Choroid plexus epithelial cell (primary cell): ENCODE data around the gene AP3B2.
"Not testable (repeated sequence)": the region's sequence is repeated elsewhere in the genome, so short reads cannot be mapped to it uniquely, and the experiment has no call there.

ENCODE experiments used
- DNase-seq: peaks from one replicate; pipeline ENCODE4 v3.0.0-alpha.2; 2010; ENCODE audit warnings: low read depth
- H3K4me3 ChIP-seq: 2 replicates; pipeline ENCODE4 v1.5.1; 2011; ENCODE audit warnings: low read depth, mild to moderate bottlenecking, control low read depth, low read length, moderate library complexity
- TF ChIP-seq, protein P1 (sequence below): conservative IDR thresholded peaks from 2 replicates; pipeline ENCODE4 v1.5.1; 2011; ENCODE audit warnings: low read depth, mild to moderate bottlenecking, control low read depth, inconsistent platforms, low read length, moderate library complexity

AP3B2 gene

DNA sequence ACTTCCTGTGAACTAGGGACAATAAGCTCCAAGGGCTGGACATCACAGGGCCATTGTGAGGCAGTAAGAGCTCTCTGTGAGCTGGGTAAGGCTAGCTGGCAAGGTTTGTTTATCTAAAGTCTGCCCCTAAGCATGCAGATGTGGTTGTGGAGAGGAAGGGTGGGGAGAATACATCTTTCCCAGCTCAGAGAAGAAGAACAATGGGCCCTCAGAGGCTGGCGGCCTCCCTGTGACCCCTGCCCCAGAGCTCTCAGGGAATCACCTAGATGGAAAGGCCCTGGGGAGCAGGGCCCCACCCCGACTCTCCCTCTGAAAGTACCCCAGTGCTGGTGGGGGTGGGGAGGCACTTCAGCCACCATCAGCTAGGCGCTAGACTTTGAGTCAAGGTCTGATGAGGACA is 4.3 kb upstream of the AP3B2 start:
- DNase-seq: no peak
- TF ChIP-seq, protein P1, sequence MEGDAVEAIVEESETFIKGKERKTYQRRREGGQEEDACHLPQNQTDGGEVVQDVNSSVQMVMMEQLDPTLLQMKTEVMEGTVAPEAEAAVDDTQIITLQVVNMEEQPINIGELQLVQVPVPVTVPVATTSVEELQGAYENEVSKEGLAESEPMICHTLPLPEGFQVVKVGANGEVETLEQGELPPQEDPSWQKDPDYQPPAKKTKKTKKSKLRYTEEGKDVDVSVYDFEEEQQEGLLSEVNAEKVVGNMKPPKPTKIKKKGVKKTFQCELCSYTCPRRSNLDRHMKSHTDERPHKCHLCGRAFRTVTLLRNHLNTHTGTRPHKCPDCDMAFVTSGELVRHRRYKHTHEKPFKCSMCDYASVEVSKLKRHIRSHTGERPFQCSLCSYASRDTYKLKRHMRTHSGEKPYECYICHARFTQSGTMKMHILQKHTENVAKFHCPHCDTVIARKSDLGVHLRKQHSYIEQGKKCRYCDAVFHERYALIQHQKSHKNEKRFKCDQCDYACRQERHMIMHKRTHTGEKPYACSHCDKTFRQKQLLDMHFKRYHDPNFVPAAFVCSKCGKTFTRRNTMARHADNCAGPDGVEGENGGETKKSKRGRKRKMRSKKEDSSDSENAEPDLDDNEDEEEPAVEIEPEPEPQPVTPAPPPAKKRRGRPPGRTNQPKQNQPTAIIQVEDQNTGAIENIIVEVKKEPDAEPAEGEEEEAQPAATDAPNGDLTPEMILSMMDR: no peak
- H3K4me3 ChIP-seq: no peak overlapping the region

DNA sequence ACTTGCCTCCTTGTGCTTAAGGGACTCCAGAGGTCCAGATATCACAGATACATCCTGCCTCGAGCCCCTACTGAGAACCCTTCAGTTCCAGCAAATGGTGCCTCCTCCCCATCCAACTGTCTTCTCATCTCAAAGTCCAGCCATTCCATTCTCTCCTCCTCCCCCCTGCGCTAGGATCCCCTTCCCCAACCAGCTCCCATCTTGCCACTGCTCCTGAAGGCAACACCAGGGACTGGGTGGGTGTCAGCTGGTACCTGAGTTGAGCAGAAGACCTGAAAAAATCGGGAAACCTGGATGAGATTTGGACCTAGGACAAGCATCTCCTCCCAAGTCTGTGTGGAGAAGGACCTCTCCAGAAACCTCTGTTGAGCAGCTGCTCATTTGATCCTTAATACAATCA is 2.4 kb upstream of the AP3B2 start:
- no peak for DNase-seq
- no peak overlapping the region for H3K4me3 ChIP-seq
- TF ChIP-seq, protein P1: no peak

DNA sequence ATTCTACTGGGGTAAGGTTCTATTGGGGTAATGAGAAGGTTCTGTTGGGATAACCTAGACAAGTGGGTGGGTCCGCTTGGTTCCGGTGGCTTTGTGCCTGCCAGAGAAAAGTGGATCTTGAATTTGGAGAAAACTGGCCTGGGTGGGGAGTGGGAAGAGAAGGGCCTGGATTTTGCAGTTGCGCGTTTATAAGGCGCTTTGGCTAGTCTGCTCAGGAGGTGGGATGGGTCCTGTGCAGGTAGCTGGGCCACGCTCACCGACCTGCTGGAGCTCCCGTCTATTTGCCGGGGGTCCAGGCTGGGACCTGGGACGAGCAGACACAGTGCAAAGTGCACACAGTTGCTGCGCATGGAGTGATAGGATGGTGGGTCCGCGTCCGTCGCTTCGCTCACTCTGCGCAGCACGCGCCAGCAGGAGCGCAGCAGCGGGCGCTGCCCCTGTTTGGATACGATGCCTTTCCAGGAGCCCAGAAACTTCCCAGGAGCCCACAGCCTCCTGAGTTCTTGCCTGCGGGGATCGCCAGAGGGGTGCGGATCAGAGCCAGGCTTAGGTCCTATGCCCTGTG is 1.3 kb upstream of the AP3B2 start:
- H3K4me3 ChIP-seq: no peak overlapping the region
- DNase-seq: no peak
- TF ChIP-seq, protein P1: no peak

DNA sequence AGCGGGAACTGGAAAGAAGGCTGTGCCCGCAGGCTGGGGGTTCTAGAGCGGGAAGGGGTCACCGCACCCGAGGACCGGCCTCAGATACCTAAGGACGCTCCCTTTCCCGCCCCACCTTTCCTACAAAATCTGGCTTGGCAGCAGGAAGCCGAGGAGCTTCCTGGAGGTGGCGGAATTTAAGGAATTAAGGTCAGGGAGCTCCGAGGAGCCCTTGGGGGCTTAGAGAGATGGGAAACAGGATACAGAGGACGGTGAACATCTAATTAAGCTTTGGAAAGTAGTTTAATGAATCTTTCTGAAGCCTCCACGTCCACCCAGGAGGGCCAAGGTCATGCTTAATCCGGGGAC is 507 bp upstream of the AP3B2 start:
- TF ChIP-seq, protein P1: no peak
- peak overlapping the region; percentile 68 for H3K4me3 ChIP-seq
- no peak for DNase-seq

DNA sequence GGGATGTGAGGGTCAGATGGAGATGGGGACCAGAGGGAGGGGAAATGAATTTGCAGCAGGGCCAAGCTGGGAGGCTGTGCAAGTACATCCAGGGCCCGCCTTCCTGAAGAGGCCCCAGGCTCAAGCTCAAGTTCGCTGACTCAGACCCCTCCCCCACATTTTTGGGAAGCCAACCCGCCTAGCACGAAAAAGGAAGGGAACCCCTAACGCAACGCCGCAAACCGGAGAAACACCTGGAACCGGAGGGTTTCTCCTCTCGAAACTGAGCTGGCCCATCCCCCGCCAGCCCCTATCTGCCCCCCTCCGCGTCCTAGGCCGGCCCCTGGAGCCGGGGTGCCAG is 624 bp downstream of the AP3B2 start:
- H3K4me3 ChIP-seq: peak overlapping the region; percentile 68
- peak; percentile 3 for DNase-seq
- TF ChIP-seq, protein P1: no peak

DNA sequence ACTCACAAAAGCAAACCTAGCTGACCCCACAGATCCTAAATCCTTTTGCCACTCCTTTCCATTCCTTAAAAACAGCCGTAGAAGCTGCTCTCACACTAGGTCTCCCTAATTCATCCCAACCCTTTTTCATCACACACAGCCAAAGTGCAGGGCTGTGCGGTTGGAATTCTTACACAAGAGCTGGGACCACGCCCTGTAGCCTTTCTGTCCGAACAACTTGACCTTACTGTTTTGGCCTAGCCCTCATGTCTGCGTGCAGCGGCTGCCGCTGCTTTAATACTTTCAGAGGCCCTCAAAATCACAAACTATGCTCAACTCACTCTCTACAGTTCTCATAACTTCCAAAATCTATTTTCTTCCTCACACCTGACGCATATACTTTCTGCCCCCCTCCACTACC is 3.8 kb downstream of the AP3B2 start:
- H3K4me3 ChIP-seq, DNase-seq: not testable (repeated sequence)

DNA sequence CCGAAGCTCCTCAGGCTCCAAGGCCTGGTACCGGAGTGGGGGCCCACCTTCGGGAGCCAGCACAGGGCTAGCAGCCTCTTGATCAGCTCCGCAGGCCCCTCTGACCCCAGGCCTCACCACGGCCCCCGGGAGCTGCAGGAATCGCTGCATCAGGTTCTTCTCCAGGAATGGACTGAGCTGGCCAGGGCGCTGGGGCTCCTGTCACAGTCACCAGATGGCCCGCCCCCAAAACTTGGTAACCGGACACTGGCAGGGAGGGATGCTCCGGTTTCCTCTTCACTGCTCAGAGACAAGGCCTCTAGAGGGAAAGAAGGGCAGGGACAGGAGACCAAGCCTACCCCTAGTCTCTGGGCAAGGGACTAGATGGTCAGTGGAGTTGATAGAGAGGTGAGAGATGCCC is 9.9 kb downstream of the AP3B2 start:
- TF ChIP-seq, protein P1: no peak
- no peak overlapping the region for H3K4me3 ChIP-seq
- DNase-seq: no peak

DNA sequence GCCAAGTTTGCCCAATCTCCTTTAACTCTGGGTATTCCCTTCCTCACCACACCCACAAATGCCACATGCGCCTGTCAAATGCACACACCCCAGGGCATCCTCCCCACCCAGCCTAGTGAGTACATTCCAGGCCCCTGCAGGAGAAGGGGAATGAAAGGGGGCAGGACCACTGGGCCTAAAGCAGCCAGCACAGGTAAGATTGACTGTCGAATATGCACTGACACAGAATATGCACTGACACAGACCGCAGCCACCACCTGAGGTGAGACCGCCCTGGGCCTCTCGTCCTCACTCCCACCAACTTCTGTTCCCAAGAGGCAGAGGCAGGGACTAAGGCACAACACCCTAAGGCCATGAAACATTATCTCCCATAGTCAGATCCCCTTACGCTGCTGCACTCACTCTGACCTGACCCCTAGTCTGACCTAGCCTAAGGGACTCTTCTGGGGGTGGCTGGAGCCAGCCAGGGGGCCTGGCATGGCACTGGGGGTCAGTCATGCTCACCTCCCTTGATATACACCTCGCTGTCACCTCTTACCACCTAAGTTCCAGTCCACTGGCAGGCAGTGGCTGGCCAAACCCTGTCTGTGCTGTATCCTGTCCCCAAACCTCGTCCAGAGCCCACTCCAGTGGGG is 10.8 kb downstream of the AP3B2 start:
- DNase-seq: no peak
- no peak overlapping the region for H3K4me3 ChIP-seq
- TF ChIP-seq, protein P1: no peak
